ENCODE data around the gene SLC51B.
"Not testable (repeated sequence)": the region's sequence is repeated elsewhere in the genome, so short reads cannot be mapped to it uniquely, and the experiment has no call there.

The SLC51B gene

GRCh38 chr15:65068403-65068788, 23.2 kb downstream of the SLC51B start:
- Histone ChIP-seq H3K9ac (ENCODE audit: low read length) (no peak overlapping the region), H3K36me3 (ENCODE audit: control insufficient read depth, low read depth, low read length) (no peaks in the 10 kb centered on the region), H3K4me1 (ENCODE audit: control insufficient read depth, low read depth, low read length) (peaks cover 12% of the 10 kb centered on the region), H3K9me3 (ENCODE audit: control insufficient read depth, low read depth, low read length) (no peaks in the 10 kb centered on the region), H3K4me3 (ENCODE audit: low read length) (peak overlapping the region; percentile 64), H3K27me3 (ENCODE audit: control insufficient read depth, insufficient read depth, low read length) (peaks cover 10% of the 10 kb centered on the region), H3K27ac (ENCODE audit: low read length) (no peak overlapping the region)

GRCh38 chr15:65069179-65069578, 24.0 kb downstream of the SLC51B start:
- peaks cover 10% of the 10 kb centered on the region for H3K27me3 ChIP-seq (ENCODE audit: control insufficient read depth, insufficient read depth, low read length)
- no peaks in the 10 kb centered on the region for H3K36me3 ChIP-seq (ENCODE audit: control insufficient read depth, low read depth, low read length)
- no peak overlapping the region for H3K27ac ChIP-seq (ENCODE audit: low read length)
- H3K4me1 ChIP-seq (ENCODE audit: control insufficient read depth, low read depth, low read length), result peaks cover 12% of the 10 kb centered on the region
- H3K9me3 ChIP-seq (ENCODE audit: control insufficient read depth, low read depth, low read length), result no peaks in the 10 kb centered on the region
- no peak overlapping the region for H3K9ac ChIP-seq (ENCODE audit: low read length)
- H3K4me3 ChIP-seq (ENCODE audit: low read length), result no peak overlapping the region

GRCh38 chr15:65069779-65070546, 24.8 kb downstream of the SLC51B start:
- Histone ChIP-seq H3K27ac (ENCODE audit: low read length) (no peak overlapping the region), H3K9ac (ENCODE audit: low read length) (no peak overlapping the region)

GRCh38 chr15:65071381-65071811, 26.2 kb downstream of the SLC51B start:
- H3K4me3 ChIP-seq (ENCODE audit: low read length), result no peak overlapping the region
- no peak overlapping the region for H3K27ac ChIP-seq (ENCODE audit: low read length)
- no peaks in the 10 kb centered on the region for H3K9me3 ChIP-seq (ENCODE audit: control insufficient read depth, low read depth, low read length)

More at GRCh38 chr15:65069779-65070546, 24.8 kb downstream of the SLC51B start:
- H3K4me3 ChIP-seq (ENCODE audit: low read length), result no peak overlapping the region
- peaks cover 10% of the 10 kb centered on the region for H3K27me3 ChIP-seq (ENCODE audit: control insufficient read depth, insufficient read depth, low read length)
- H3K4me1 ChIP-seq (ENCODE audit: control insufficient read depth, low read depth, low read length), result peaks cover 12% of the 10 kb centered on the region
- H3K9me3 ChIP-seq (ENCODE audit: control insufficient read depth, low read depth, low read length), result no peaks in the 10 kb centered on the region
- no peaks in the 10 kb centered on the region for H3K36me3 ChIP-seq (ENCODE audit: control insufficient read depth, low read depth, low read length)

GRCh38 chr15:65072027-65072426, 26.8 kb downstream of the SLC51B start:
- H3K27ac ChIP-seq (ENCODE audit: low read length), result no peak overlapping the region
- H3K4me1 ChIP-seq (ENCODE audit: control insufficient read depth, low read depth, low read length), result peaks cover 6% of the 10 kb centered on the region
- peaks cover 6% of the 10 kb centered on the region for H3K27me3 ChIP-seq (ENCODE audit: control insufficient read depth, insufficient read depth, low read length)
- H3K4me3 ChIP-seq (ENCODE audit: low read length), result no peak overlapping the region
- H3K36me3 ChIP-seq (ENCODE audit: control insufficient read depth, low read depth, low read length), result no peaks in the 10 kb centered on the region
- H3K9me3 ChIP-seq (ENCODE audit: control insufficient read depth, low read depth, low read length), result no peaks in the 10 kb centered on the region
- H3K9ac ChIP-seq (ENCODE audit: low read length), result no peak overlapping the region

More at GRCh38 chr15:65071381-65071811, 26.2 kb downstream of the SLC51B start:
- H3K9ac ChIP-seq (ENCODE audit: low read length), result no peak overlapping the region
- H3K4me1 ChIP-seq (ENCODE audit: control insufficient read depth, low read depth, low read length), result peaks cover 12% of the 10 kb centered on the region
- peaks cover 10% of the 10 kb centered on the region for H3K27me3 ChIP-seq (ENCODE audit: control insufficient read depth, insufficient read depth, low read length)
- H3K36me3 ChIP-seq (ENCODE audit: control insufficient read depth, low read depth, low read length), result no peaks in the 10 kb centered on the region

- Histone ChIP-seq H3K27me3 (ENCODE audit: control insufficient read depth, insufficient read depth, low read length) (peaks cover under 1% of the 10 kb centered on the region), H3K27ac (ENCODE audit: low read length) (no peak overlapping the region), H3K4me3 (ENCODE audit: low read length) (no peak overlapping the region), H3K4me1 (ENCODE audit: control insufficient read depth, low read depth, low read length) (peaks cover 4% of the 10 kb centered on the region), H3K9me3 (ENCODE audit: control insufficient read depth, low read depth, low read length) (no peaks in the 10 kb centered on the region), H3K36me3 (ENCODE audit: control insufficient read depth, low read depth, low read length) (no peaks in the 10 kb centered on the region), H3K9ac (ENCODE audit: low read length) (no peak overlapping the region)
These were observed 27.4 kb downstream of the SLC51B start for GRCh38 chr15:65072617-65073016.

GRCh38 chr15:65074946-65075345, 29.8 kb downstream of the SLC51B start:
- not testable (repeated sequence) for H3K36me3 ChIP-seq (ENCODE audit: control insufficient read depth, low read depth, low read length); H3K27me3 ChIP-seq (ENCODE audit: control insufficient read depth, insufficient read depth, low read length); H3K9me3 ChIP-seq (ENCODE audit: control insufficient read depth, low read depth, low read length)

GRCh38 chr15:65075607-65076395, 30.6 kb downstream of the SLC51B start:
- not testable (repeated sequence) for H3K27ac ChIP-seq (ENCODE audit: low read length); H3K9me3 ChIP-seq (ENCODE audit: control insufficient read depth, low read depth, low read length); H3K27me3 ChIP-seq (ENCODE audit: control insufficient read depth, insufficient read depth, low read length); H3K4me3 ChIP-seq (ENCODE audit: low read length); H3K36me3 ChIP-seq (ENCODE audit: control insufficient read depth, low read depth, low read length); H3K9ac ChIP-seq (ENCODE audit: low read length); H3K4me1 ChIP-seq (ENCODE audit: control insufficient read depth, low read depth, low read length)

More at GRCh38 chr15:65074946-65075345, 29.8 kb downstream of the SLC51B start:
- H3K4me1 ChIP-seq (ENCODE audit: control insufficient read depth, low read depth, low read length); H3K4me3 ChIP-seq (ENCODE audit: low read length); H3K27ac ChIP-seq (ENCODE audit: low read length); H3K9ac ChIP-seq (ENCODE audit: low read length): not testable (repeated sequence)

- Histone ChIP-seq H3K27me3 (ENCODE audit: control insufficient read depth, insufficient read depth, low read length) (no peaks in the 10 kb centered on the region), H3K4me1 (ENCODE audit: control insufficient read depth, low read depth, low read length) (no peaks in the 10 kb centered on the region), H3K9me3 (ENCODE audit: control insufficient read depth, low read depth, low read length) (no peaks in the 10 kb centered on the region), H3K27ac (ENCODE audit: low read length) (no peak within 1 kb of the TSS), H3K4me3 (ENCODE audit: low read length) (no peak within 1 kb of the TSS), H3K36me3 (ENCODE audit: control insufficient read depth, low read depth, low read length) (no peaks in the 10 kb centered on the region), H3K9ac (ENCODE audit: low read length) (no peak within 1 kb of the TSS)
These were observed 31.5 kb downstream of the SLC51B start, which contains the start of gene KBTBD13 for GRCh38 chr15:65076486-65077290. TSS of gene KBTBD13 (plus strand) at chr15:65076746. CDS start at chr15:65076816, 70 bp downstream.

- Histone ChIP-seq H3K4me3 (ENCODE audit: low read length) (no peak overlapping the region), H3K9ac (ENCODE audit: low read length) (no peak overlapping the region), H3K36me3 (ENCODE audit: control insufficient read depth, low read depth, low read length) (no peaks in the 10 kb centered on the region), H3K27ac (ENCODE audit: low read length) (no peak overlapping the region), H3K4me1 (ENCODE audit: control insufficient read depth, low read depth, low read length) (peaks cover 4% of the 10 kb centered on the region), H3K9me3 (ENCODE audit: control insufficient read depth, low read depth, low read length) (no peaks in the 10 kb centered on the region), H3K27me3 (ENCODE audit: control insufficient read depth, insufficient read depth, low read length) (no peaks in the 10 kb centered on the region)
These were observed 32.2 kb downstream of the SLC51B start for GRCh38 chr15:65077291-65077980.

- H3K9ac ChIP-seq (ENCODE audit: low read length), result no peak overlapping the region
- H3K9me3 ChIP-seq (ENCODE audit: control insufficient read depth, low read depth, low read length), result no peaks in the 10 kb centered on the region
- peaks cover 9% of the 10 kb centered on the region for H3K4me1 ChIP-seq (ENCODE audit: control insufficient read depth, low read depth, low read length)
- H3K4me3 ChIP-seq (ENCODE audit: low read length), result no peak overlapping the region
- no peaks in the 10 kb centered on the region for H3K36me3 ChIP-seq (ENCODE audit: control insufficient read depth, low read depth, low read length)
- no peak overlapping the region for H3K27ac ChIP-seq (ENCODE audit: low read length)
- H3K27me3 ChIP-seq (ENCODE audit: control insufficient read depth, insufficient read depth, low read length), result no peaks in the 10 kb centered on the region
These were observed 32.8 kb downstream of the SLC51B start for GRCh38 chr15:65077981-65078352.
